ENCODE data around the gene SLC4A1AP.

- TF ChIP-seq TAF1 (IDR thresholded peaks at IDR 0.05; ENCODE audit: borderline replicate concordance, low read depth, low read length): no peak
- TF ChIP-seq POLR2A (IDR thresholded peaks at IDR 0.05; ENCODE audit: low read depth, low read length): no peak
These were observed 65.9 kb downstream of the SLC4A1AP start for GRCh38 chr2:27729614-27730013.

All from GM12892 (cell line).